HepG2 (cell line): ENCODE data around the gene TMBIM4. TPM values are rescaled to one million over a fixed set of nuclear protein-coding genes. Genes with fewer than 3 reads are reported as not detected.

Experiments
- FLYWCH1 ChIP-seq: sonication (generic); formaldehyde crosslinking; IDR thresholded peaks from 2 replicates; pipeline ENCODE4 v1.8.1; 2023; ENCODE audit warnings: mild to moderate bottlenecking, missing genetic modification reagents
- KDM2A ChIP-seq: sonication (generic); formaldehyde crosslinking; IDR thresholded peaks from 2 replicates; pipeline ENCODE4 v1.4.0; 2020; ENCODE audit warnings: low read depth, missing genetic modification reagents, borderline replicate concordance
- MYNN ChIP-seq: sonication (generic); formaldehyde crosslinking; IDR thresholded peaks from 2 replicates; pipeline ENCODE4 v1.4.0; 2020; ENCODE audit warnings: mild to moderate bottlenecking, low read depth, missing genetic modification reagents
- MZF1 ChIP-seq: sonication (generic); formaldehyde crosslinking; IDR thresholded peaks from 2 replicates; pipeline ENCODE4 v1.8.1; 2023; ENCODE audit warnings: mild to moderate bottlenecking, missing genetic modification reagents, borderline replicate concordance
- NR2C2 ChIP-seq: sonication (generic); formaldehyde crosslinking; IDR thresholded peaks from 2 replicates; pipeline ENCODE4 v1.4.0; 2020; ENCODE audit warnings: missing genetic modification reagents, mild to moderate bottlenecking, moderate library complexity, borderline replicate concordance
- POLR2A ChIP-seq, 2 experiments: IDR thresholded peaks; 2 replicates each; pipeline ENCODE4 v1.6.1; 2011; ENCODE audit warnings: low read depth in 2 of 2, low read length in 2 of 2, mild to moderate bottlenecking in 1 of 2, moderate library complexity in 1 of 2; ENCODE audit not compliant: insufficient read depth in 1 of 2
- SUZ12 ChIP-seq: fragments of 150-350 bp; IDR thresholded peaks from 2 replicates; pipeline ENCODE4 v1.6.1; 2014; ENCODE audit warnings: low read depth, low read length
- TCF7 ChIP-seq: sonication (generic); IDR thresholded peaks from 2 replicates; pipeline ENCODE4 v1.6.1; 2016; ENCODE audit warnings: antibody characterized with exemption, low read depth
- ZNF160 ChIP-seq: sonication (generic); formaldehyde crosslinking; IDR thresholded peaks from 2 replicates; pipeline ENCODE4 v1.8.0; 2022; ENCODE audit warnings: mild to moderate bottlenecking, inconsistent platforms, missing genetic modification reagents
- ZNF468 ChIP-seq: sonication (generic); formaldehyde crosslinking; IDR thresholded peaks from 2 replicates; pipeline ENCODE4 v1.8.0; 2022; ENCODE audit warnings: mild to moderate bottlenecking, moderate library complexity, missing genetic modification reagents
- ZNF616 ChIP-seq: sonication (generic); formaldehyde crosslinking; IDR thresholded peaks from 2 replicates; pipeline ENCODE4 v1.5.0; 2020; ENCODE audit warnings: low read depth, mild to moderate bottlenecking, missing genetic modification reagents
- polyA plus RNA-seq, 8 experiments: library from polyadenylated mRNA; depleted of rRNA in 3 of 8; stranded (reverse) in 7 of 8; unstranded in 1 of 8; fragments of >200 nt; fragmentation: Illumina TruSeq in 4 of 8; extraction: Trizol in 4 of 8; gene quantifications; 2 replicates each; pipeline versions ENCODE4 v1.2.1 to v1.2.3, GENCODE V29; 2011 to 2016; ENCODE audit warnings: low read depth in 4 of 8, missing spikeins in 1 of 8, mixed read lengths in 1 of 8; ENCODE audit not compliant: insufficient read depth in 1 of 8
- total RNA-seq, 5 experiments: library from RNA; depleted of rRNA; stranded (reverse); fragments of >200 nt; fragmentation: Illumina TruSeq; extraction: Trizol; gene quantifications; 2 replicates each; pipeline ENCODE4 v1.2.3, GENCODE V29; 2016; ENCODE audit warnings: low read depth in 1 of 5
- TF ChIP-seq, protein P1 (sequence below): sonication (generic); formaldehyde crosslinking; IDR thresholded peaks from 2 replicates; pipeline ENCODE4 v1.4.0; 2020; ENCODE audit warnings: mild to moderate bottlenecking, missing genetic modification reagents
- TF ChIP-seq, protein P2 (sequence below): IDR thresholded peaks from 2 replicates; pipeline ENCODE4 v1.6.1; 2016
- TF ChIP-seq, protein P3 (sequence below): sonication (generic); formaldehyde crosslinking; IDR thresholded peaks from 2 replicates; pipeline ENCODE4 v1.4.0; 2020; ENCODE audit warnings: missing genetic modification reagents, borderline replicate concordance
- TF ChIP-seq, protein P4 (sequence below): sonication (generic); formaldehyde crosslinking; IDR thresholded peaks from 2 replicates; pipeline ENCODE4 v1.4.0; 2020; ENCODE audit warnings: missing genetic modification reagents
- TF ChIP-seq, protein P5 (sequence below): IDR thresholded peaks from 2 replicates; pipeline ENCODE4 v1.6.1; 2016; ENCODE audit warnings: mild to moderate bottlenecking, missing biosample characterization, missing genetic modification reagents
- TF ChIP-seq, protein P6 (sequence below): sonication (generic); formaldehyde crosslinking; IDR thresholded peaks from 2 replicates; pipeline ENCODE4 v1.5.1; 2020; ENCODE audit warnings: missing genetic modification reagents, mild to moderate bottlenecking, borderline replicate concordance

The TMBIM4 gene
- total and polyA plus RNA-seq, 2 of the 13 experiments (the other 11 are each of a cell fraction or from before 2014, with no cell fraction given) = 60.5 to 67.7 TPM

DNA sequence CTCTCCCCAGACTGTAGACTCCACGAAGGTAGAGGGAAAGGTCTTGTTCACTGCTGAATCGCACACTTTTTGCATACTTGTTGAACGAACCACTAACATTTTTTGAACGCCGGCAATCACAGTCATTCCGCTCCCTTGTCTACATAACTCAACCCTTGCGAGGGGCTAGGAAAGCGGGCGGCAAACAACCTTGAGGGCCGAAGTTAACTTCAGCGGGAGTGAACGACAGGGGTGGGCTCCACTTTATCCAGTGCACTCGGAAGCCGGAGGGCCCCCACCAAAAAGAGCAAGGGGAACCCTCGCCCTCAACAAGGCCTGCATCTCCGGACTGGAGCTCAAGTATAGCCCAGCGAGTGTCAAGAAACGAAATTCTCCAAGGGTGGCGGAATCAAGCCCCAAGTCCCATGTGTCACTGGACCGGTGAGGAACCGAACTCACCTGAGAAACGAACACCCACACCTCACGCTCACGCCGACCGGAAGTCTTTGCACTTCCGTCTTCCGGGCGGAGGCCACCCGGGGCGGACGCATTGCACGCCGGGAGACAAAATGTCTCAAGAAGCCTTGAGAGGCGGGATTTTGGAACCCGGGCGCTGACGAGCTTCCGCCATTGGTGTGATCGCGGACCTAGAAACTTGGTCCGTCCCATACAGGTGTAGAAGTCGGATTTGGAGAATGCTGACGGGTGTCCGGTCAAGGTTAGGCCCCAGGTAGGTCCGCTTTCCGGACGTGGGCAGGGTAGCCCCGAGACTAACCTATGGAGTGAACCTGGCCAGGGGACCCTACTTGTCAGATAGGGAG lies 39.3 kb downstream of the TMBIM4 start, which contains the start of gene LLPH (continued):
- TF ChIP-seq, protein P1, sequence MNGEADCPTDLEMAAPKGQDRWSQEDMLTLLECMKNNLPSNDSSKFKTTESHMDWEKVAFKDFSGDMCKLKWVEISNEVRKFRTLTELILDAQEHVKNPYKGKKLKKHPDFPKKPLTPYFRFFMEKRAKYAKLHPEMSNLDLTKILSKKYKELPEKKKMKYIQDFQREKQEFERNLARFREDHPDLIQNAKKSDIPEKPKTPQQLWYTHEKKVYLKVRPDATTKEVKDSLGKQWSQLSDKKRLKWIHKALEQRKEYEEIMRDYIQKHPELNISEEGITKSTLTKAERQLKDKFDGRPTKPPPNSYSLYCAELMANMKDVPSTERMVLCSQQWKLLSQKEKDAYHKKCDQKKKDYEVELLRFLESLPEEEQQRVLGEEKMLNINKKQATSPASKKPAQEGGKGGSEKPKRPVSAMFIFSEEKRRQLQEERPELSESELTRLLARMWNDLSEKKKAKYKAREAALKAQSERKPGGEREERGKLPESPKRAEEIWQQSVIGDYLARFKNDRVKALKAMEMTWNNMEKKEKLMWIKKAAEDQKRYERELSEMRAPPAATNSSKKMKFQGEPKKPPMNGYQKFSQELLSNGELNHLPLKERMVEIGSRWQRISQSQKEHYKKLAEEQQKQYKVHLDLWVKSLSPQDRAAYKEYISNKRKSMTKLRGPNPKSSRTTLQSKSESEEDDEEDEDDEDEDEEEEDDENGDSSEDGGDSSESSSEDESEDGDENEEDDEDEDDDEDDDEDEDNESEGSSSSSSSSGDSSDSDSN (CRISPR knock-in tag) = peak; percentile 44; the same call in 1 of the 2 replicates
- no peak for TF ChIP-seq TCF7
- TF ChIP-seq, protein P2, sequence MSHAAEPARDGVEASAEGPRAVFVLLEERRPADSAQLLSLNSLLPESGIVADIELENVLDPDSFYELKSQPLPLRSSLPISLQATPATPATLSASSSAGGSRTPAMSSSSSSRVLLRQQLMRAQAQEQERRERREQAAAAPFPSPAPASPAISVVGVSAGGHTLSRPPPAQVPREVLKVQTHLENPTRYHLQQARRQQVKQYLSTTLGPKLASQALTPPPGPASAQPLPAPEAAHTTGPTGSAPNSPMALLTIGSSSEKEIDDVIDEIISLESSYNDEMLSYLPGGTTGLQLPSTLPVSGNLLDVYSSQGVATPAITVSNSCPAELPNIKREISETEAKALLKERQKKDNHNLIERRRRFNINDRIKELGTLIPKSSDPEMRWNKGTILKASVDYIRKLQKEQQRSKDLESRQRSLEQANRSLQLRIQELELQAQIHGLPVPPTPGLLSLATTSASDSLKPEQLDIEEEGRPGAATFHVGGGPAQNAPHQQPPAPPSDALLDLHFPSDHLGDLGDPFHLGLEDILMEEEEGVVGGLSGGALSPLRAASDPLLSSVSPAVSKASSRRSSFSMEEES = no peak
- peak; percentile 85 for TF ChIP-seq NR2C2 (CRISPR knock-in tag)
- TF ChIP-seq ZNF468 (CRISPR knock-in tag) = no peak
- peak; percentile 94 for TF ChIP-seq KDM2A (CRISPR knock-in tag)
- TF ChIP-seq FLYWCH1 (CRISPR knock-in tag) = 0 out of 2 replicates have a peak, but pooled peaks have one; percentile 68
- TF ChIP-seq, protein P3, sequence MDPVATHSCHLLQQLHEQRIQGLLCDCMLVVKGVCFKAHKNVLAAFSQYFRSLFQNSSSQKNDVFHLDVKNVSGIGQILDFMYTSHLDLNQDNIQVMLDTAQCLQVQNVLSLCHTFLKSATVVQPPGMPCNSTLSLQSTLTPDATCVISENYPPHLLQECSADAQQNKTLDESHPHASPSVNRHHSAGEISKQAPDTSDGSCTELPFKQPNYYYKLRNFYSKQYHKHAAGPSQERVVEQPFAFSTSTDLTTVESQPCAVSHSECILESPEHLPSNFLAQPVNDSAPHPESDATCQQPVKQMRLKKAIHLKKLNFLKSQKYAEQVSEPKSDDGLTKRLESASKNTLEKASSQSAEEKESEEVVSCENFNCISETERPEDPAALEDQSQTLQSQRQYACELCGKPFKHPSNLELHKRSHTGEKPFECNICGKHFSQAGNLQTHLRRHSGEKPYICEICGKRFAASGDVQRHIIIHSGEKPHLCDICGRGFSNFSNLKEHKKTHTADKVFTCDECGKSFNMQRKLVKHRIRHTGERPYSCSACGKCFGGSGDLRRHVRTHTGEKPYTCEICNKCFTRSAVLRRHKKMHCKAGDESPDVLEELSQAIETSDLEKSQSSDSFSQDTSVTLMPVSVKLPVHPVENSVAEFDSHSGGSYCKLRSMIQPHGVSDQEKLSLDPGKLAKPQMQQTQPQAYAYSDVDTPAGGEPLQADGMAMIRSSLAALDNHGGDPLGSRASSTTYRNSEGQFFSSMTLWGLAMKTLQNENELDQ (CRISPR knock-in tag) = no peak
- TF ChIP-seq POLR2A (IDR thresholded peaks at IDR 0.05; ENCODE audit: insufficient read depth in 1 of 2, low read depth in 2 of 2, low read length in 2 of 2) = peak; percentile 90 to 91
- TF ChIP-seq, protein P4, sequence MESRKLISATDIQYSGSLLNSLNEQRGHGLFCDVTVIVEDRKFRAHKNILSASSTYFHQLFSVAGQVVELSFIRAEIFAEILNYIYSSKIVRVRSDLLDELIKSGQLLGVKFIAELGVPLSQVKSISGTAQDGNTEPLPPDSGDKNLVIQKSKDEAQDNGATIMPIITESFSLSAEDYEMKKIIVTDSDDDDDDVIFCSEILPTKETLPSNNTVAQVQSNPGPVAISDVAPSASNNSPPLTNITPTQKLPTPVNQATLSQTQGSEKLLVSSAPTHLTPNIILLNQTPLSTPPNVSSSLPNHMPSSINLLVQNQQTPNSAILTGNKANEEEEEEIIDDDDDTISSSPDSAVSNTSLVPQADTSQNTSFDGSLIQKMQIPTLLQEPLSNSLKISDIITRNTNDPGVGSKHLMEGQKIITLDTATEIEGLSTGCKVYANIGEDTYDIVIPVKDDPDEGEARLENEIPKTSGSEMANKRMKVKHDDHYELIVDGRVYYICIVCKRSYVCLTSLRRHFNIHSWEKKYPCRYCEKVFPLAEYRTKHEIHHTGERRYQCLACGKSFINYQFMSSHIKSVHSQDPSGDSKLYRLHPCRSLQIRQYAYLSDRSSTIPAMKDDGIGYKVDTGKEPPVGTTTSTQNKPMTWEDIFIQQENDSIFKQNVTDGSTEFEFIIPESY (CRISPR knock-in tag) = peak; percentile 42; the same call in 1 of the 2 replicates
- TF ChIP-seq MZF1 (CRISPR knock-in tag) = no peak
- no peak for TF ChIP-seq ZNF616 (CRISPR knock-in tag)
- TF ChIP-seq, protein P5, sequence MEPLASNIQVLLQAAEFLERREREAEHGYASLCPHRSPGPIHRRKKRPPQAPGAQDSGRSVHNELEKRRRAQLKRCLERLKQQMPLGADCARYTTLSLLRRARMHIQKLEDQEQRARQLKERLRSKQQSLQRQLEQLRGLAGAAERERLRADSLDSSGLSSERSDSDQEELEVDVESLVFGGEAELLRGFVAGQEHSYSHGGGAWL (CRISPR knock-in tag) = peak; percentile 55; the same call in 1 of the 2 replicates
- TF ChIP-seq ZNF160 = no peak
- peak; percentile 43; the same call in 1 of the 2 replicates for TF ChIP-seq SUZ12
- TF ChIP-seq, protein P6, sequence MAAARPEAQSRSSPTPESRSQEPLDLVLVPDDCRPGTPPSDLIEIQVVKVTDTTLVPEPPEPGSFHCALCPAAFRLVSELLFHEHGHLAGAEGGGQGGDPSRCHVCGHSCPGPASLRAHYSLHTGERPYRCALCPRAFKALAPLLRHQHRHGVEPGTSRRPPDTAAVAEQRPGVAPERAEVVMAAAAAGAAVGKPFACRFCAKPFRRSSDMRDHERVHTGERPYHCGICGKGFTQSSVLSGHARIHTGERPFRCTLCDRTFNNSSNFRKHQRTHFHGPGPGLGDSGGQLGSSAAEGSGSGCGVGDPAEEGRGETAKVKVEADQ (CRISPR knock-in tag) = no peak
- no peak for TF ChIP-seq MYNN (CRISPR knock-in tag)
